ENCODE data around the gene NOTCH3.

NOTCH3 gene

DNA sequence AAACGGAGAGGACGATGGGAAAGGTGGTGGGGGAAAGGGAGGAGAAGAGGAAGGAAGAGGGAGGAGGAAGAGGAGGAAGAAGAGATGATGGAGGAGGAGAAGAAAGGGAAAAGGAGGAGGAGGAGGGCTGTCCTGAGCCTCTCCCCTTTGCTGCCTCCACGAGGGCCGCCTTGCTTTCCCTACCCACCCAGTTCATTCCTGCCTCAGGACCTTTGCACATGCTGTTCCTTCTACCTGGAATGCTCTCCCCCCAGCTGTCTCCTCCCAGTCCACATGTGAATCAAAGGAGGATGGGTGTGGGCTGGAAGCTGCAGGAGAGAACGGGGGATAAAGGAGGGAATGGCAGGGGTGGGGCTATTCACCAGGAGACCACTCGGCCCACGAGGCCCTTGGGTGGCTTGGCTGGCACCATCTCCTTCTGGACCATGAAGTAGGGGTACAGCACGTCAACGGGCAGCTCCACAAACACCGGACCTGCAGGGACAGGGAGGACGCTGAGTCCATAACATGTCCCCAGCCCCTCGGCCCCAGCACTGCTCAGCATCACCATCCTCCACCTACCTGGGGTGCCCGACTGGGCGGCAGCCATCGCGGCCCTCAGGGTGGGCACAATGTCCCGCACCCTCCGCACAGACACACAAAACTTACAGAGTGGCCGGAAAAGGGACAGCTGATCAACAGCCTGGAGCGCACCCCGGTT, 78.3 kb downstream of the NOTCH3 start:
- DNase-seq = no peak

DNA sequence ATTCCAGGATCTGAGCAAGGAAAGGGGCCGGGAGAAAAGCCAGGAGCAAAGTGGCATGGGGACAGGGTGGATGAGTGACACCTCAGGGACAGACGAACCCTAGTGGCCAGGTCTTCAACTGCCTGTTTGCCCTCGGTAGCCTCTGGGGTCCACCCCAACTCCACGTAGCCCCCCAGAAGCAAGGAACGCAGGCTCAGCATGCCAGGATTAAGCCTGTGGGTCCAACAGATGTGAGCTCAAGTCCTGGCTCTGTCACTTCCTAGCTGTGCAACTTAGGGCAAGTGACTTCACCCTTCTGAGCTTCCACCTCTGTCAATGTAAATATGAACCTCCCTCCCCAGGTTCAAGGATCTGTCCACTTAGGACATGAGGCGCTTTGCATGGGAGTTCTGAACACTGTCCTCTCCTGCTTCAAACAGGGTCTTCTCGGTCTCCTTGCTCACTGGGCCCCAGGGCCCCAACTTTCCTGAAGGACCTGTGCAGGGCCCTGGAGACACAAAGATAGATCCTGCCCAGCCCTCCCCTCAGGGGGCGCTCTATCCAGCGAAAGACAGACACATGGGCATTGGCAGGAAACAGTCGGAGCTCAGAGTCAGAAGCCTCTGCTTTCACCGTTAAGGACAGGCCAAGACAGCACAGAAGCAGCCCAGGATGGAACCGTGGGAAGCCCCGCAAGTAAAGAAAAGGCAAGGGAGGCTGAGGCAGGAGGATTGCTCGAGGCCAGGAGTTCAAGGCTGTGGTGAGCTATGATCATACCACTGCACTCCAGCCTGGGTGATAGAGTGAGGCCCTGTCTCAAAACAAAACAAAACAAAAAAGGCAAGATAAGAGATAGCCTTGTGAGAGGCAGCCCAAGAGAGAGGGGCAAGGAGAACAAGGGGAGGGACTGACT, 80.4 kb downstream of the NOTCH3 start:
- DNase-seq = no peak

DNA sequence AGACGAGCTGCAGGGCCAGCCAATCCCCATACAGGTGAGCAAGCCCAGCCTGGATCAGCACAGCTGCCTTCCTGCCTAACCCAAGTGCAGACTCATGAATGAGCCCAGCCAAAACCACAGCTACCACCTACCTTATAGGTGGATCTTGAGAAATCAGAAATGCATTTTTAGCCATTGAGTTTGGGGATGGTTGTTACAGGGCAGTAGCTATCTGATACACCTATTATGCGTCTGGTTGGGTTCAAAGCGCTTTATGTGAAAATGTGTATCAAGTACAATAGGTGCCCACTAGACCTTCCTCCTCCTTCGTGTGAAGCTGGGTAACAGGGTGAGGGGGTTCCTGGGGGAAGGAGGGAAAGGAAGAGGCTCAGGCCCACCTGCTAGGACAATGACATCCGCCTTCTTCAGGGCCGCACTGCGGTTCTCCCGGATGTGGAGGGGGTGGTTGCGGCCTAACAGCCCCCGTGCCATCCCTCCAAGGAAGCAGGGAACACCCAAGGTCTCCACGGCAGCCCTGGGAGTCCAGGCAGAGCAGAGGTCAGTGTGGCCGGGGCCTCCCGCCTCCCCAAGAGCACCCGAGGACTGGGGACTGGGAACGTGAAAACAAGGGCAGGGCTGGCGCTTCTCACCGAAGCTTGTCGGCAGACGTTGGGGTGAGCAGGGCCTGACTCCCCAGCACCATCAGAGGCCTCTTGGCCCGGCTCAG, 81.9 kb downstream of the NOTCH3 start:
- no peak for DNase-seq

DNA sequence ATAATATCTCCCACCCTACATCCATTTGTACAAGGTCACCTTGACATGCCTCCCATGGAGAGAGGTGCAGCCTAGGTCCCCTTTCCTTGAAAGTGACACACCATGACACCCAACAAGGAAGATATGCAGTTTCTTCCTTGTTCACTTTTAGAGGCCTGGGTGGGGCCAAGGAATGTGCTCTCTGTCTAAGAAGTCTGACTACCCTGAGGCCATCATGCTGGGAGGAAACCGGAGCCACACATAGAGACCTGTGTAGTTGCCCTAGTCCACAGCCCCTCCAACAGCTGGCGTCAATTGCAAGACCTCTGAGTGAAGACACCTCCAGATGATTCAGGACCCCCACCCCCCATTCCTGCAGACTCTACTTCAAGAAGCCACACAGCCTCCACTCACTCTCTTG, 82.5 kb downstream of the NOTCH3 start:
- DNase-seq = no peak

DNA sequence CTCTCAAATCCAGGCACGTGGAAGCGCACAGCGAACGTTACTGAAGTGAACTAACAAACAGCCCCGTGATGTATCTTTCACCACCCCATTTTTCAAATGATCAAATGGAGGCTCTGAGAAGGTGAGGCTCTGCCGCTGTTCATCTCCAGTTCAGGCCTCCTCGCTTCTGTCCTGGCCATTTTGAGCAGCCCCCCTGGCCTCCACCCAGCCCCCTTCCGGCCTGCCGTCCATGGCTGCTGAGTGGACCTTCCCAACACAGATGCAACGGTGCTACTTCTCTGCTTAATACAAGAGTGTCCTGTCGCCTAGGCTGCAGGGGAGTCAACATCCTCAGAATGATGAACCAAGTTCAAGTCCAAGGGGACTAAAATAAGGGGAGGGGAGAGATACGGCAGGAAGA, 83.9 kb downstream of the NOTCH3 start:
- DNase-seq = no peak

DNA sequence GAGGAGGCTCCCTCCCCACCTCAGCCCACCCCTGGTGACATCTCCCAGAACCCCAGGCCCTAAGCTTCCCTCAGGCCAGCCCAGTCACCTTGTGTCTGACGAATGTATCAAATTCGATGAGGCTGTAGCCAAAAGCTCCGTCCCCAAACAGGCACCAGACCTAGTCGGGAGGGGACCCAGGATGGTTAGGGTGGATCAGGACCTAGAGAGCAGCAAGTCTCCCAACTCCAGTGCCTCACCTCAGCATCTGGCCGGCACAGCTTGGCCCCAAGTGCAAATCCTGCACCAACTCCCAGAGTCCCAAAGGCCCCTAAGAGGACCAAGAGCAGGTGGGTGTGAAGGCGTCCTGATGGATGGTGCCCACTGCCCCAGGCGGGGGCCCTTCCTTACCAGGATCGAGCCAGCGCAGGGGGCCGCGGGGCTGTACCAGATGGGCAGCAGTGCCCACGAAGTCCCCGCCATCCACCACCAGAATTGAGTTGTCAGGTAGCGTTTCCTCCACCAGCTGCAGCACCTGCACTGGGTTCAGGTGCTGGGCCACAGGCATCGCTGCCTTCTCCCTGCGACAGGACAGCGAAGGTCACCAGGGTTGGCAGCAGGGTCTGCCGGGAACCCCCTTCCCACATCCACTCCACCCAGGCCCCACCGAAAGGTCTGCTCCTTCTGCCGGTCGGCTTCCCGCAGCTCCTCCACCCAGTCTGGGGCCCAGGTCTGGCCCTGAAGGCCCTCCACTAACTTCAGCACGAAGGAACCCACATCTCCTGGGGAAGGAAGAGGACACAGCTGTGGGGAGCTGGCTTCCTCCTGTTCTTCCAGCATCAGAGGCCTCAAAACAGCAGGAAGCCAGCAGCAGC, 84.8 kb downstream of the NOTCH3 start:
- DNase-seq = no peak

DNA sequence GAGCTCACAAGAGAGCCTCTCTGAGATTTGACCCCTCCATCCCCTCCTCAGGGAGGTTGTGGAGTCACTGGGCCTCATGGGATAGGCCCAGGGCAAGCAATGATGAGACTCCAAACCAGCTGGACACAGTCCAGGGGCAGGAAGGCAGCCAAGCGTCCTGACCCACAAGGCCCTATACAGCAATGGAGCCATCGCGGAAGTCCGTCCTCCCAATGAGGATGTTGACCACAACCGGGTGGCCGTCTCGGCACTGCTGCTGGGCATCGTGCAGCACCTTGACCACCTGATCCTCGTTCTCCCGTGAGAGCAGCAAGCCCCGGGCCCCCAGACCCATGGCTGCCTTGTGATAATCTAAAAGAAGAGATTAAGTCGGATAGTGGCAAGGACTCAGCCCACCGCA, 85.7 kb downstream of the NOTCH3 start:
- no peak for DNase-seq

DNA sequence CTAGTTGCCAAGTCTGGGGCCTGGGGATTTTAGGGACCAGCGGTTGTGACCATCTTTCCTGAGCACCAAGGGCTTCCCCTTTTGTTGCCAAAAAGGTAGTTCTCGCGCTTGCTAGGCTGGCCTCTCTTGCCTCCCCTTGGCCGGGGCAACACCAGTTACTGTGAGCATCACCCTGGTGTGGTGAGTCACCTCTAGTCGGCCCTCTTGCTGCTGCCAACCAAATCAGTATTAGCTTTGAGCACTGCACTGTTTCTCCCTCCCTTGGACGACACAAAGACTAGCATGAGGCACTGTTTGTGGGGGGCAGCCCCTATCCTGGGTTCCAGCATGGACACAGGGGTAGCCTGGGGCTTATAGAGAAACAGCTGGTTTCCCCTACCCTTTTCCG, 86.6 kb downstream of the NOTCH3 start:
- no peak for DNase-seq

DNA sequence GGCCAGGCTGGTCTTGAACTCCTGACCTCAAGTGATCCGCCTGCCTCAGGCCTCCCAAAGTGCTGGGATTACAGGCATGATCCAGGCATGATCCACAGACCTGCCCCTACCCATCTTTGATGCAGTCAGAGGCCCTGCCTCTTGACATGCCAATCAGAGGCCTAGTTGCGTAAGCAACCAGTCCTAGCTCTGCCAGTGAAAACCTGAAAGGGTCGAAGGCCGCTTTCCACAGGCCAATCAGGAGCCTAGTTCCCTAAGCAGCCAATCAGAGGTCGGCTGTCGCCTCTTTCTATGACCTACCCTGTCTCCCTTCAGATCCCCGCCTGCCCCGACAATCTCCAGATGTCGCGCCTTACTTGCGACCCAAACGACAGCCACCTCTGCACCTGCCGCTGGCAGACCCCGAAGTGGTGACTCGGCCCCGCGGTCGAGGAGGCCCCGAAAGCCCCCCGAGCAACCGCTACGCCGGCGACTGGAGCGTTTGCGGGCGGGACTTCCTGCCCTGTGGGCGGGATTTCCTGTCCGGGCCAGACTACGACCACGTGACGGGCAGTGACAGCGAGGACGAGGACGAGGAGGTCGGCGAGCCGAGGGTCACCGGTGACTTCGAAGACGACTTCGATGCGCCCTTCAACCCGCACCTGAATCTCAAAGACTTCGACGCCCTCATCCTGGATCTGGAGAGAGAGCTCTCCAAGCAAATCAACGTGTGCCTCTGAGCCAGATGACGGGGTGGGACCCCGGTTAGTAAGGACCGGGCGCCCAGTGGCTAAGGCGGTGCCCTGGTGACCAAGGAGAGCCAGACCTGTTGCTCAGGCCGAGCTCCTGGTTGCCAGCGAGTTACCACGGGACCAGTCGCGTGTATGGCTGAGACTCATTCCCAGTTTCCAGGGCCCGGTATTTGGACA, 87.3 kb downstream of the NOTCH3 start:
- DNase-seq = no peak

DNA sequence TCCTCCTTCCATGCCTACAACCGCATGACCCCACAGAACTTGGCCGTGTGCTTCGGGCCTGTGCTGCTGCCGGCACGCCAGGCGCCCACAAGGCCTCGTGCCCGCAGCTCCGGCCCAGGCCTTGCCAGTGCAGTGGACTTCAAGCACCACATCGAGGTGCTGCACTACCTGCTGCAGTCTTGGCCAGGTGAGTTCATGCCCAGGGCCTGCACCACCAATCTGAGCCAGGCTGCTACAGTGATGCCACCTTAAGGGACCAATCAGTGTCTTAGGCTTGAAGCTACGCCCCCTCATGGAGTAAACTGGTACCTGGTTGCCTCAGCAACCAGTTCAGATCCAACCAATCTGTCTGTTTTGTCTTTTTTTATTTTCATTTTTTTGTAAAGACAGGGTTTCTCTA, 88.4 kb downstream of the NOTCH3 start:
- no peak for DNase-seq

DNA sequence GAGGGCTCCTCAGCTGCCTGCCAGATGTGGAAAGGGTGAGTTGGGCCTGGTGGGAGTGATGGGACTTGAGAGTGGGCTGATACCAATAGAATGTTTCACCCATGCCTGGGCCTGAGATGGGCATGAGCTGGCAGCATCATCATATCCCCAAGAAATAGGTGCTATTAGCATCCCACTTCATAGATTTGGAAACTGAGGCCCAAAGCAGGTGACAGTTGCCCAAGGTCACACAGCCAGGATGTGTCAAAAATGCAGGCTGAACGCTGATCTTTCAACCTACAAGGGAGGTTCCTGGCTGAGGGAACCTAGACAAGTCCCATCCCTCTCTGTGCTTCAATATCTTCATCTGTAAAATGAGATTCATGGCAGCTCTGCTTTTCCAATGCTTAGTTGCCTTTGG, 89.0 kb downstream of the NOTCH3 start:
- no peak for DNase-seq

DNA sequence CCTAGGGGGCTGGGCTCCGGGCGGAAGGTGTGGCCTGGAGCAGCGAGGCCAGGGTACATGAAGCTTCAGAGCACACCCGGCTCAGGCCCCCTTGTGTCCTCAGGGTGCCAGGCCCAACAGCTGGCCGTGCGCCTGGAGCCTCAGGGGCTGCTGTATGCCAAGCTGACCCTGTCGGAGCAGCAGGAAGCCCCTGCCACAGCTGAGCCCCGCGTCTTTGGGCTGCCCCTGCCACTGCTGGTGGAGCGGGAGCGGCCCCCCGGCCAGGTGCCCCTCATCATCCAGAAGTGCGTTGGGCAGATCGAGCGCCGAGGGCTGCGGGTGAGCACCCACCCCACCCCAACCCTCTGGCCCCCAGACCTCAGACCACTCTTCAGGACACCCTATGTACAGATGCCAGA, 90.4 kb downstream of the NOTCH3 start:
- no peak for DNase-seq

DNA sequence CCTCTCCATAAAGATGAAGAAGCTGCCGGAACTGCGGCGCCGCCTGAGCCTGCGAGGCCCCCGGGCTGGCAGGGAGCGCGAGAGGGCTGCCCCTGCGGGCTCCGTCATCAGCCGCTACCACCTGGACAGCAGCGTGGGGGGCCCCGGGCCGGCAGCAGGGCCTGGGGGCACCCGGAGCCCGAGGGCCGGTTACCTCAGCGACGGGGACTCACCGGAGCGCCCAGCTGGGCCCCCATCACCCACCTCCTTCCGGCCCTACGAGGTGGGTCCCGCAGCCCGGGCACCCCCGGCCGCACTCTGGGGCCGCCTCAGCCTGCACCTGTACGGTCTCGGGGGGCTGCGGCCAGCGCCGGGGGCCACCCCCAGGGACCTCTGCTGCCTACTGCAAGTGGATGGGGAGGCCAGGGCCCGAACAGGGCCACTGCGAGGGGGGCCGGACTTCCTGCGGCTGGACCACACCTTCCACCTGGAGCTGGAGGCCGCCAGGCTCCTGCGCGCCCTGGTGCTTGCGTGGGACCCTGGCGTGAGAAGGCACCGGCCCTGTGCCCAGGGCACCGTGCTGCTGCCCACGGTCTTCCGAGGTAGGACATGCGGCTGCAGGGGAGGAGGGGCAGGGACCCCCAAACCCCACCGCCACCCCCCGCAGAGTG, 90.9 kb downstream of the NOTCH3 start:
- no peak for DNase-seq
